Activated CD4-positive, alpha-beta T cell treated with anti-CD3 and anti-CD28 coated beads, Interleukin-2, amount 50 U/mL, for 1 hour (primary cell): ENCODE data around the gene CCDC186.
"Not testable (repeated sequence)": the region's sequence is repeated elsewhere in the genome, so short reads cannot be mapped to it uniquely, and the experiment has no call there.

ENCODE experiments used
- DNase-seq: peaks from one replicate; pipeline ENCODE4 v3.0.0-alpha.2; 2020

CCDC186 gene

GRCh38 chr10:114172776-114173602 lies 1.0 kb downstream of the CCDC186 start:
- DNase-seq: no peak

DNA sequence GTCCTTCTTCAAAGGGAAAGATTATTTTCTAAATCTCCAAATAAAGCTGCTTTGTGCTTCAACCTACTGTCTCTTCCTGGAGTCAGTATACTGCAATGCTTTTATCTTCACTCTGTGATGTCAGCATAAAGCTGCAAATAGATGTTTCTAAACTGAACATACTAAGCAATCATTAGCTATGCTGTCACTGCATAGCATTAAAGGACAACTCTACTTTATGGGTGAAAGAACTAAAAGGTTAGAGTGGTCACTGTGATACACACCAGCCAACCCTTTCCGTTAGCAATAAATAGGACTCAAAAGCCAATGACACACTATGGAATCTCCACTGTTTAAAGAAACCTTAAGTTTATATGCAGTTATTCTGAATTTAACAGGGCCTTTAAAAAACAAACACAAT lies 1.8 kb downstream of the CCDC186 start:
- DNase-seq: no peak

DNA sequence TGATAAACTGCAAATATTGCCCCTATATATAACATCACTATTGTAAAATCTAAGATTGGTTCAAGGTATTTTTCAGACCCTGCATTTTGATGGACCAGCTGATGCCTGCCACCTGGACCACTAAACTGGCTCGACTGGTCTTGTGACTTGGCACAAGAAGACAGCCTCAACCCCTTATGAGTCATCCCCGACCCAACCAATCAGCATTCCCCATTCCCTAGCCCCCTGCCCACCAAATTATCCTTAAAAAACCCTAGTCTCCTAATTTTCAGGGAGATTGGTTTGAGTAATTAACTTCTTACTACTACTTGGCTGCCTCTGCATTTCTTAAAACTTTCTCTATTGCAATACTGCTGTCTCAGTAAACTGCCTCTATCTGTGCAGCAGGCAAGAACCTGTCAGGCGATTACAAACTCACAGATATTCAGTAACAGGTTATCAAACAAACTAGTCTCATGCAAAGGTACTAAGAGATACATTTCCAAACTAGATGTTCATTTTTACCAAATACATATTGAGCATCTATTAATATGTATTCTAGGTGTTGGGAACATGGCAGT lies 5.5 kb downstream of the CCDC186 start:
- no peak for DNase-seq

GRCh38 chr10:114167985-114168384 lies 6.0 kb downstream of the CCDC186 start:
- DNase-seq: no peak

- no peak for DNase-seq
Measured at GRCh38 chr10:114166494-114166893, 7.5 kb downstream of the CCDC186 start.

DNA sequence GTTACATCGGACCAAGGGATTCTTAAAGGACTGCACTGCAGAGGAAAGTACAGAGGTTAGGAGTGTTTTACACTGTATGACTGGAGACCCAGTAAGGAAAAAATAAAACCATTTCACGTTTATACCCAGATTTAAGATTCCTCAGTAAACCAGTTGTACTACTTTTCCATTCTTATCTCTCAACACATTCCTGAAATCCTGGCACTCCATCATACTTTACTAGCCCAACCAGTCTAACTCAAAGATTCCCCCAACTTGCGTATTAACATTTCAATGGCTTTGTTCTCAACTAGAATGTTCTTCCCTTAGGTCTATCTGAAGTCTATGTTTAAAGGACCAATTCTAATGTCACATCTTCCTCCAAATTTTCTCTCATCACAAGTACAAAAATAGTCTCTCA lies 8.0 kb downstream of the CCDC186 start:
- DNase-seq: no peak

DNA sequence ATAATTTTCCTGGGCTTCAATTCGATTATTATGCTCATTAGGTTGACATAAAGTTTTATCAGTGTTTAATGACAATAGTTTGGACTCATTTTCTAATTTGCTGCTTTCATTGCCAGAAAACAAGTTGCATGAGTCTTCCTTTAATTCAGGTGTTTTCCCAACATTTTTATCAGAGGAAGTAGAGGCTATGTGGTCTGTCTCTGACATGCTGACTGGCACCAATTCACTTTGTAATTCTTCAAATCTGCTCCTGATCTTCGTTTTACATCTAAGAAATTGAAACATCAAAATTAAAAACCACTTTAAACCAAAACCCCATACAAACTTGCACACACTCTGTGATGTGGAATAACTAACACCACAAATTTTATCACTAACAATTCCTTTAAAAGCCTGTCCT lies 10.9 kb downstream of the CCDC186 start:
- DNase-seq: no peak

- DNase-seq: no peak
Measured at GRCh38 chr10:114157912-114158311, 16.1 kb downstream of the CCDC186 start.

DNA sequence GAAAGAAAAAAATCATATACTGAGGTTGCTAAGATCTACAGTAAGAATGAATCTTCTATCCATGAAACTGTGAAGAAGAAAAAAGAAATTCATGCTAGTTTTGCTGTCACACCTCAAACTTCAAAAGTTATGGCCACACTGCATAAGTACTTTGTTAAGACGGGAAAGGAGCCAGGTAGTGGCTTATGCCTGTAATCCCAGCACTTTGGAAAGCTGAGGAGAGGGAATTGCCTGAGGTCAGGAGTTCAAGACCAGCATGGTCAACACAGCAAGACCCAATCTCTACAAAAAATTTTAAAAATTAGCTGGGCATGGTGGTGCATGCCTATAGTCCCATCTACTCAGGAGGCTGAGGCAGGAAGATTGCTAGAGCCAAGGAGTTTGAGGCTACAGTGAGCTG lies 22.1 kb downstream of the CCDC186 start:
- DNase-seq: no peak

GRCh38 chr10:114151486-114151885 lies 22.5 kb downstream of the CCDC186 start:
- DNase-seq: no peak

- not testable (repeated sequence) for DNase-seq
Measured at GRCh38 chr10:114149476-114149875, 24.5 kb downstream of the CCDC186 start.

DNA sequence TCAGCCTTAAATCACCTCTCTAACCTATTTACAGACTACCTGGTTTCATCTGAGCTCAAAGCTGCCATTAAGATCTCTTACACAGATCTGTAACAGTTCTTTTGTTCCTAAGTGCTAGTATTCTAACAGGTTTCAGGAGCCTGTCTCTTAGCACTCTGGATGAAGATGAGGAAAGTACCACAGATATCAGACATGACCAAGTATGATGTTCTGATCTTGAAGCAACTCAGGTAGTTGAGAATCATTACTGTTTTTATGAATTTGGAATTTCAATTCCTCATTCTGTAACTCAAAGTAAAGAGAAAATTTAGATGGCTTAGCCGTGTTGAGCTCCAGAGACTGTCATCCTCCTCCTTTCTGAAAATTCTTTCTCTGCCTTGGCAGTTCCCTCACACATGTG lies 30.8 kb downstream of the CCDC186 start:
- no peak for DNase-seq

- no peak for DNase-seq
Measured at GRCh38 chr10:114142018-114142417, 32.0 kb downstream of the CCDC186 start.

DNA sequence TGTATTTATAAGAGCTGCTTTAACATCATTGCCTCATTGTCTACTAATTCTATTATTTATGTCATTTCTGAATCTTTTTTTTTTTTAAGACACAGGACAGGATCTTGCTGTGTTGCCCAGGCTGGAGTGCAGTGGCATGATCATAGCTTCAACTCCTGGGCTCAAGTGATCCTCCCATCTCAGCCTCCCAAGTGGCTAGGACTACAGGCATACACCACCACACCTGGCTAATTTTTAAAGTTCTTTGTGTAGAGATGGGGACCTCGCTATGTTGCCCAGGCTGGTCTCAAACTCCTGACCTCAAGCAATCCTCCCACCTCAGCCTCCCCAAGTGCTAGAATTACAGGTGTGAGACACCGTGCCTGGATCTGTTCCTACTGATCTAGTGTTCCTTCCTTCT lies 33.2 kb downstream of the CCDC186 start:
- not testable (repeated sequence) for DNase-seq

GRCh38 chr10:114140036-114140435 lies 34.0 kb downstream of the CCDC186 start:
- no peak for DNase-seq

- DNase-seq: no peak
Measured at GRCh38 chr10:114138581-114138980, 35.4 kb downstream of the CCDC186 start.

GRCh38 chr10:114135476-114135875 lies 38.5 kb downstream of the CCDC186 start:
- DNase-seq: no peak

DNA sequence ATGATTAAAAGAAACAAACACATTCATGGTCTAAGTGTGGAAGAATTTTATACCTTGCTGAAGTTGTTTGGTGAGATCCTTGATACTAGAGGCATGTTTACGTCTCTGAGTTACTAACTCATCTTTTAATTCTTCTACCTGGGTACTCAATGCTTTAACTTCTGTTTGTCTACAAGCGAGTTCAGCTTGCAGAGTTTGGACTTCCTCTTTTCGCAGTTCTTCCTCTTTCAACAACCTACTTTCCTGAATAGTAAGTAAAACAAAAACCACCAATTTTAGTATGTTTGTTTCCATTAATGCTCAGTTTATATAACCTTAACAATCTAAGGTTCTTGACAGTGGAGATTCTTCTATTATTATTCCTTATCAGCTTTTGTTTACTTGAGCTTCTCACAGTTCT lies 42.9 kb downstream of the CCDC186 start:
- DNase-seq: no peak

DNA sequence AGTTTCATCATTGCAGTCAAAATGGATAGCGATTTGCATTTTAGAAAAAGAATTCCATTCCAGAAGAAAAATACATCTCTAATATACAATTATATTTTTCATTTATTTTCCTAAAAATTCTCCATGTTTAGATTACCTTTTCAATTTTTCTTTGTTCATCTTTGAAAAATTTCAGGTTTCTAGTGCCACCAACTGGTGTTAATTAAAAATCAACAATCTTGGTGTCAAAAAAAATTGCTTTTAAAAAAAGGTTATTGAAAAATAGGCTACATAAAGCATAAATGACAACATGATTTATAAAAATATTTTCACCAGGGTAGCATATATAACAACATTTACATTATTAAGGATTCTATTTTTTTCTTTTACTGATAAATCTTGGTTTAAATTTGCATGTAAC lies 53.0 kb downstream of the CCDC186 start:
- DNase-seq: no peak

DNA sequence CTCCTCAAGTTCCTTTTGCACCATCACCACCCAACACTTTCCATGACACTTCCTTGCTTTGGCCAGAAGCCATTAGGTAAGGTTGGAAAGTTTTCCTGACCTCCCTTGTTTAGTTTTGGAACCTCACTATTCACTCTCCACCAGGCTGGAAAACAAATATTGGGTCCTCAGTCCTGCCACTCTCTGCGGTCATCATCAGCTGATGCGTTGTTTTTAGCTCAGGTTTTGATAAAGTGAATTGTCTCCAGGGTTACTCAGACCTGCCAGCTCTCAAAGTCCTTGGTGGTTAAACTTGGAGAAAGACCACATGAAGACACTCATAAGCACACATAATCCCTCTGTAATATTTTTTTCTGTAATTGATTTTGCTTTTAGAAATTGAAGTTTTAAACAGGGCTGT lies 55.5 kb downstream of the CCDC186 start:
- no peak for DNase-seq

DNA sequence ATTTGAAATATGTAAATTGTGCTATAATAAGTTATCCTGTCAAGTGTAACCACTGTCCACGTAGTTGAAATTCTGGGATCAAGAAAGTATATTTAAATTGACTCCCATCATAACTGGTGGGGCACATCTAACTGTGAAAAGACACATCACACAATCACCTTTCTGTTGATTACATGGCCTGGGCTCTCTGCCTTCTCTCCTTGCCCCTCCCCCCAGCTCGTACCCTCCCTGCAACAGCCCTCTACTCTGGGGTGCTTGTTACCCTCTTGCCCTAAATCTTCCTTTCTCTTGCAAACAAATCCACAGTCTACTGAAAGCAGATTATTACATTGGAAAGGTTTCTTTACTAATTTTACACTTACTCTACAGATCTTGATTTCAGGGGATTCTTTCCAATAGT lies 56.3 kb downstream of the CCDC186 start:
- no peak for DNase-seq

GRCh38 chr10:114115661-114116445 lies 58.1 kb downstream of the CCDC186 start:
- DNase-seq: no peak

DNA sequence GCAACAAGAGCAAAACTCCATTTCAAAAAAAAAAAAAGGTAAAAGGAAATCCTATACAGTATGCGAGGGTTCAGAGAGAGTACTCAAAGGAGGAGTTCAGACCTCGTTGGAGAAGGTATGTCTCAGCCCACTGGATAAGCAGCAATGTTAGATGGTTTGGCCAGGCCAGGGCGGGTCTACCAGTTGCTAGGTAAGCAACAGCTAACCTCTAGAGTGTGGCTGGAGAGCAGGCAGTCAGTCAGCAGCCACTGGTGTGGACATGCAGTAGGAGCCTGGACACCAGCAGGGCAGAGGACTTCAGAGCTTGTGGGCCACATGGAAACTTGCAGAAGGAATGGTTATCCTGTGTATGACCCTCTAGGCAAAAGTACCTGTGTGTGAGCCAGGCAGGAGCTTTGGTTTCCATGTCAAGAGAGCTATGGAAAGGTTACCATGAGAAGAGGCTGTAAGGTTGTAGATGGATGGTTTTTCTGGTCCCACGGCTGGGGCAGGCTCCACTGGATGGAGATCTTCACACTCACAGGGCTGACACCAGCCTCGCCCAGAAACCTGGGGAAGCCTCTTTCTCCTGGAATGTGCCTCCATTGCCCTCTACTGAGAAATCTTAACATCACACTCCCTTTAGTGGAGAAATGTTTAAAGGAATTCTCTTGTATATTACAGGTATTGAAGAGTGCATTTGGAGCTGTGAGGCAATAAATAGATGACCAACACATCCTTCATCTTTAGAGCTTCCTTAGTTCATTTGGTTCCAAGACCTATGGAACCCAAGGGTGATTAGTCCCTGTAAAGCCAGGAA lies 63.6 kb downstream of the CCDC186 start:
- DNase-seq: no peak
